Liver (tissue), 9 donors: Measurements from ENCODE around the gene HACE1. TPM values are rescaled to one million over a fixed set of nuclear protein-coding genes. Genes with fewer than 3 reads are reported as not detected.

Source experiments
- DNase-seq: peaks from one replicate; pipeline ENCODE4 v3.0.0-alpha.2; 2017; ENCODE audit warnings: low spot score
- H3K27ac ChIP-seq, 2 donors: one replicate each; pipeline ENCODE4 v1.7.0; 2013; ENCODE audit warnings: inconsistent platforms in 2 of 2, low read length in 2 of 2, control low read depth in 1 of 2, low read depth in 1 of 2, mild to moderate bottlenecking in 1 of 2
- H3K27me3 ChIP-seq, 4 donors: one replicate each; pipeline versions ENCODE4 v1.6.1 to v1.7.0; 2013; ENCODE audit warnings: low read length in 3 of 4, inconsistent platforms in 1 of 4, mild to moderate bottlenecking in 1 of 4, moderate library complexity in 1 of 4; ENCODE audit not compliant: control insufficient read depth in 4 of 4, insufficient read depth in 4 of 4
- H3K36me3 ChIP-seq, 4 donors: one replicate each; pipeline versions ENCODE4 v1.6.1 to v1.7.0; 2013; ENCODE audit warnings: low read length in 3 of 4, mild to moderate bottlenecking in 3 of 4, low read depth in 1 of 4, moderate library complexity in 1 of 4; ENCODE audit not compliant: control insufficient read depth in 4 of 4, insufficient read depth in 3 of 4
- H3K4me1 ChIP-seq, 4 donors: one replicate each; pipeline versions ENCODE4 v1.6.1 to v1.7.0; 2013; ENCODE audit warnings: low read length in 3 of 4, mild to moderate bottlenecking in 3 of 4, moderate library complexity in 1 of 4; ENCODE audit not compliant: control insufficient read depth in 4 of 4, insufficient read depth in 4 of 4
- H3K4me3 ChIP-seq, 3 donors: one replicate each; pipeline versions ENCODE4 v1.6.1 to v1.7.0; 2013; ENCODE audit warnings: low read length in 3 of 3, control low read depth in 1 of 3, low read depth in 1 of 3, mild to moderate bottlenecking in 1 of 3
- H3K9ac ChIP-seq, 2 donors: one replicate each; pipeline ENCODE4 v1.7.0; 2013; ENCODE audit warnings: low read length in 2 of 2, mild to moderate bottlenecking in 2 of 2, moderate library complexity in 2 of 2, control low read depth in 1 of 2, low read depth in 1 of 2
- H3K9me3 ChIP-seq, 4 donors: one replicate each; pipeline versions ENCODE4 v1.6.1 to v1.7.0; 2013; ENCODE audit warnings: low read length in 3 of 4; ENCODE audit not compliant: control insufficient read depth in 4 of 4
- CTCF ChIP-seq: fragments of 150-350 bp; IDR thresholded peaks from 2 replicates; pipeline ENCODE4 v1.5.1; 2017; ENCODE audit warnings: improper control_type of control experiment, low read depth, low read length; ENCODE audit not compliant: missing input control
- EGR1 ChIP-seq, 2 donors: IDR thresholded peaks; 2 replicates each; pipeline ENCODE4 v1.6.1; 2016 to 2018; ENCODE audit warnings: antibody characterized with exemption in 2 of 2, low read depth in 2 of 2
- FOXA1 ChIP-seq: IDR thresholded peaks from 2 replicates; pipeline ENCODE4 v1.6.1; 2016; ENCODE audit warnings: antibody characterized with exemption
- FOXA2 ChIP-seq: IDR thresholded peaks from 2 replicates; pipeline ENCODE4 v1.6.1; 2016; ENCODE audit warnings: antibody characterized with exemption
- GABPA ChIP-seq, 2 donors: IDR thresholded peaks in 1 of 2; conservative IDR thresholded peaks in 1 of 2; 2 replicates each; pipeline ENCODE4 v1.6.1; 2016; ENCODE audit warnings: antibody characterized with exemption in 2 of 2, mild to moderate bottlenecking in 1 of 2, moderate library complexity in 1 of 2
- HNF4A ChIP-seq, 2 donors: conservative IDR thresholded peaks; 2 replicates each; pipeline ENCODE4 v1.6.1; 2016; ENCODE audit warnings: antibody characterized with exemption in 2 of 2, mild to moderate bottlenecking in 2 of 2
- HNF4G ChIP-seq: IDR thresholded peaks from 2 replicates; pipeline ENCODE4 v1.6.1; 2016; ENCODE audit warnings: antibody characterized with exemption
- JUND ChIP-seq, 2 donors: IDR thresholded peaks; 2 replicates each; pipeline ENCODE4 v1.6.1; 2016; ENCODE audit warnings: antibody characterized with exemption in 2 of 2
- NR2F2 ChIP-seq: IDR thresholded peaks from 2 replicates; pipeline ENCODE4 v1.6.1; 2016; ENCODE audit warnings: antibody characterized with exemption
- RAD21 ChIP-seq, 2 donors: IDR thresholded peaks; 2 replicates each; pipeline ENCODE4 v1.6.1; 2016; ENCODE audit warnings: antibody characterized with exemption in 2 of 2, mild to moderate bottlenecking in 2 of 2
- RXRA ChIP-seq, 2 donors: IDR thresholded peaks; 2 replicates each; pipeline ENCODE4 v1.6.1; 2017 to 2018; ENCODE audit warnings: antibody characterized with exemption in 2 of 2, mild to moderate bottlenecking in 1 of 2
- SP1 ChIP-seq: IDR thresholded peaks from 2 replicates; pipeline ENCODE4 v1.6.1; 2018; ENCODE audit warnings: antibody characterized with exemption, mild to moderate bottlenecking
- TAF1 ChIP-seq: conservative IDR thresholded peaks from 2 replicates; pipeline ENCODE4 v1.6.1; 2016; ENCODE audit warnings: antibody characterized with exemption, mild to moderate bottlenecking
- YY1 ChIP-seq: IDR thresholded peaks from 2 replicates; pipeline ENCODE4 v1.6.1; 2016; ENCODE audit warnings: antibody characterized with exemption, mild to moderate bottlenecking
- WGBS: extraction: QIAGEN DNeasy Blood & Tissue Kit; methylation state at CpG from one replicate; pipeline ENCODE4 v1.1.7; 2013; 5-methylcytosine and 5-hydroxymethylcytosine counted together
- polyA plus RNA-seq, 2 donors: library from polyadenylated mRNA; stranded (reverse) in 1 of 2; unstranded in 1 of 2; fragments of 200-250 nt in 1 of 2; fragments of >200 nt in 1 of 2; fragmentation: Nextera tagmentation in 1 of 2; extraction: Ambion mirVana in 1 of 2; gene quantifications; one replicate each; pipeline versions ENCODE4 v1.2.1 to v1.2.3, GENCODE V29; 2013 to 2015
- total RNA-seq, 2 donors: library from RNA; depleted of rRNA; stranded (reverse); fragments of >200 nt; gene quantifications; one replicate each; pipeline ENCODE4 v1.2.3, GENCODE V29; 2014
- TF ChIP-seq, protein P1 (sequence below): IDR thresholded peaks from 2 replicates; pipeline ENCODE4 v1.6.1; 2016; ENCODE audit warnings: antibody characterized with exemption
- TF ChIP-seq, protein P2 (sequence below): IDR thresholded peaks from 2 replicates; pipeline ENCODE4 v1.6.1; 2016; ENCODE audit warnings: antibody characterized with exemption
- TF ChIP-seq, protein P3 (sequence below): IDR thresholded peaks from 2 replicates; pipeline ENCODE4 v1.6.1; 2016; ENCODE audit warnings: antibody characterized with exemption
- TF ChIP-seq, protein P4 (sequence below): IDR thresholded peaks from 2 replicates; pipeline ENCODE4 v1.6.1; 2016; ENCODE audit warnings: antibody characterized with exemption, mild to moderate bottlenecking
- donor health status: healthy.
- donor health status: healthy.
- donor health status: healthy.
- donor health status: healthy.
- donor health status: healthy.

HACE1 gene
- total and polyA plus RNA-seq, 4 donors: 1.3 to 7.2 (median 2.5) TPM

DNA sequence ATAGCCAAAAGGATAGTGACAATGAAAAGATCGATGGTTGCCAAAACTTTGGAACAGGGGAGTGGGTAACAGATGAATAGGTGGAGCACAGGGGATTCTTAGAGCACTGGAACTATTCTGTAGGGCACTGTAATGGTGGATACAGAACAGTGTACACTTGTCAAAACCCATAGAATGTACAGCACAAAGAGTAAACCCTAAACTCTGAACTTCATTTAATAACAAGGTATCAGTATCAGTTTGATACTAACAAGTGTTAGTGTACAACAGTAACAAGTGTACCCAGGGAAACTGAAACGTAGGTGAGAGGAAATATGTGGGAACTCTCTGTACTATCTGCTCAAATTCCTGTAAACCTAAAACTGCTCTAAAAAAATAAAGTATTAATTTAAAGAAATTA, 179.2 kb downstream of the HACE1 start:
- Histone ChIP-seq H3K36me3 (no peaks in the 10 kb centered on the region), H3K9me3 (no peaks in the 10 kb centered on the region), H3K27ac (no peak overlapping the region), H3K4me3 (no peak overlapping the region), H3K27me3 (no peaks in the 10 kb centered on the region), H3K4me1 (no peaks in the 10 kb centered on the region), H3K9ac (no peak overlapping the region)
- DNase-seq: no peak
- WGBS: 67% methylated on average over 2 of the region's 2 CpGs
- TF ChIP-seq, protein P1, sequence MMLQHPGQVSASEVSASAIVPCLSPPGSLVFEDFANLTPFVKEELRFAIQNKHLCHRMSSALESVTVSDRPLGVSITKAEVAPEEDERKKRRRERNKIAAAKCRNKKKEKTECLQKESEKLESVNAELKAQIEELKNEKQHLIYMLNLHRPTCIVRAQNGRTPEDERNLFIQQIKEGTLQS: no peak
- TF ChIP-seq FOXA1 (no peak), CTCF (no peak), HNF4G (no peak), RAD21 (IDR thresholded peaks at IDR 0.05) (no peak), EGR1 (IDR thresholded peaks at IDR 0.05; ENCODE audit: low read depth in 2 of 2) (no peak), GABPA (IDR thresholded peaks at IDR 0.05 in 1 of 2, conservative IDR thresholded peaks at IDR 0.05 in 1 of 2) (no peak), SP1 (no peak), HNF4A (conservative IDR thresholded peaks at IDR 0.05) (no peak), TAF1 (no peak), JUND (IDR thresholded peaks at IDR 0.05) (no peak), NR2F2 (no peak), YY1 (no peak), RXRA (IDR thresholded peaks at IDR 0.05) (no peak), FOXA2 (no peak)
- TF ChIP-seq, protein P2, sequence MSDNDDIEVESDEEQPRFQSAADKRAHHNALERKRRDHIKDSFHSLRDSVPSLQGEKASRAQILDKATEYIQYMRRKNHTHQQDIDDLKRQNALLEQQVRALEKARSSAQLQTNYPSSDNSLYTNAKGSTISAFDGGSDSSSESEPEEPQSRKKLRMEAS: no peak
- TF ChIP-seq, protein P3, sequence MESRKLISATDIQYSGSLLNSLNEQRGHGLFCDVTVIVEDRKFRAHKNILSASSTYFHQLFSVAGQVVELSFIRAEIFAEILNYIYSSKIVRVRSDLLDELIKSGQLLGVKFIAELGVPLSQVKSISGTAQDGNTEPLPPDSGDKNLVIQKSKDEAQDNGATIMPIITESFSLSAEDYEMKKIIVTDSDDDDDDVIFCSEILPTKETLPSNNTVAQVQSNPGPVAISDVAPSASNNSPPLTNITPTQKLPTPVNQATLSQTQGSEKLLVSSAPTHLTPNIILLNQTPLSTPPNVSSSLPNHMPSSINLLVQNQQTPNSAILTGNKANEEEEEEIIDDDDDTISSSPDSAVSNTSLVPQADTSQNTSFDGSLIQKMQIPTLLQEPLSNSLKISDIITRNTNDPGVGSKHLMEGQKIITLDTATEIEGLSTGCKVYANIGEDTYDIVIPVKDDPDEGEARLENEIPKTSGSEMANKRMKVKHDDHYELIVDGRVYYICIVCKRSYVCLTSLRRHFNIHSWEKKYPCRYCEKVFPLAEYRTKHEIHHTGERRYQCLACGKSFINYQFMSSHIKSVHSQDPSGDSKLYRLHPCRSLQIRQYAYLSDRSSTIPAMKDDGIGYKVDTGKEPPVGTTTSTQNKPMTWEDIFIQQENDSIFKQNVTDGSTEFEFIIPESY: no peak
- TF ChIP-seq, protein P4, sequence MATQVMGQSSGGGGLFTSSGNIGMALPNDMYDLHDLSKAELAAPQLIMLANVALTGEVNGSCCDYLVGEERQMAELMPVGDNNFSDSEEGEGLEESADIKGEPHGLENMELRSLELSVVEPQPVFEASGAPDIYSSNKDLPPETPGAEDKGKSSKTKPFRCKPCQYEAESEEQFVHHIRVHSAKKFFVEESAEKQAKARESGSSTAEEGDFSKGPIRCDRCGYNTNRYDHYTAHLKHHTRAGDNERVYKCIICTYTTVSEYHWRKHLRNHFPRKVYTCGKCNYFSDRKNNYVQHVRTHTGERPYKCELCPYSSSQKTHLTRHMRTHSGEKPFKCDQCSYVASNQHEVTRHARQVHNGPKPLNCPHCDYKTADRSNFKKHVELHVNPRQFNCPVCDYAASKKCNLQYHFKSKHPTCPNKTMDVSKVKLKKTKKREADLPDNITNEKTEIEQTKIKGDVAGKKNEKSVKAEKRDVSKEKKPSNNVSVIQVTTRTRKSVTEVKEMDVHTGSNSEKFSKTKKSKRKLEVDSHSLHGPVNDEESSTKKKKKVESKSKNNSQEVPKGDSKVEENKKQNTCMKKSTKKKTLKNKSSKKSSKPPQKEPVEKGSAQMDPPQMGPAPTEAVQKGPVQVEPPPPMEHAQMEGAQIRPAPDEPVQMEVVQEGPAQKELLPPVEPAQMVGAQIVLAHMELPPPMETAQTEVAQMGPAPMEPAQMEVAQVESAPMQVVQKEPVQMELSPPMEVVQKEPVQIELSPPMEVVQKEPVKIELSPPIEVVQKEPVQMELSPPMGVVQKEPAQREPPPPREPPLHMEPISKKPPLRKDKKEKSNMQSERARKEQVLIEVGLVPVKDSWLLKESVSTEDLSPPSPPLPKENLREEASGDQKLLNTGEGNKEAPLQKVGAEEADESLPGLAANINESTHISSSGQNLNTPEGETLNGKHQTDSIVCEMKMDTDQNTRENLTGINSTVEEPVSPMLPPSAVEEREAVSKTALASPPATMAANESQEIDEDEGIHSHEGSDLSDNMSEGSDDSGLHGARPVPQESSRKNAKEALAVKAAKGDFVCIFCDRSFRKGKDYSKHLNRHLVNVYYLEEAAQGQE: no peak

DNA sequence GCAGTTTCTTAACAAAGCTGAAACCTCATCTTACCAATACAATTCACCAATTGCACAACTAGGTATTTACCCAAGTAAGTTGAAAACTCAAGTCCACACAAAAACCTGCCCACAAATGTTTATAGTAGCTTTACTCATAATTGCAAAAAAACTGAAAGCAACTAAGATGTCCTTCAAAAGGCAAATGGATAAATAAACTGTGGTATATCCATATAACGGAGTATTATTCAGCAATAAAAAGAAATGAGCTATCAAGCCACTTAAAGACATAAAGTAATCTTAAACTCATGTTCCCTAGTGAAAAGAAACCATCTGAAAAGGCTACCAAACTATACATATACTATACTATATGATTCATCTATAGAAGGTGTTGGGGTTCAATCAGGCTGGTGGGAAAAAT, 179.7 kb downstream of the HACE1 start:
- Histone ChIP-seq H3K4me3 (no peak overlapping the region), H3K27ac (no peak overlapping the region), H3K9ac (no peak overlapping the region), H3K4me1 (no peaks in the 10 kb centered on the region), H3K9me3 (no peaks in the 10 kb centered on the region), H3K36me3 (no peaks in the 10 kb centered on the region), H3K27me3 (no peaks in the 10 kb centered on the region)
- WGBS: 85% methylated on average over 1 of the region's 1 CpG
- no peak for DNase-seq
- TF ChIP-seq JUND (IDR thresholded peaks at IDR 0.05) (no peak), HNF4G (no peak), SP1 (no peak), RAD21 (IDR thresholded peaks at IDR 0.05) (no peak), FOXA1 (no peak), YY1 (no peak), RXRA (IDR thresholded peaks at IDR 0.05) (no peak), EGR1 (IDR thresholded peaks at IDR 0.05; ENCODE audit: low read depth in 2 of 2) (no peak), NR2F2 (no peak), GABPA (IDR thresholded peaks at IDR 0.05 in 1 of 2, conservative IDR thresholded peaks at IDR 0.05 in 1 of 2) (no peak), HNF4A (conservative IDR thresholded peaks at IDR 0.05) (no peak), CTCF (no peak)
- TF ChIP-seq, protein P3: no peak
- TF ChIP-seq, protein P1: no peak
